GM12874 (cell line): ENCODE measurements around the gene LSR.

Experiments
- CTCF ChIP-seq: IDR thresholded peaks from 2 replicates; pipeline ENCODE4 v1.5.1; 2011; ENCODE audit warnings: low read depth, mild to moderate bottlenecking, control low read depth, low read length, moderate library complexity; ENCODE audit not compliant: insufficient read depth

Gene LSR

GRCh38 chr19:35229601-35230000, 19.2 kb upstream of the LSR start:
- TF ChIP-seq CTCF, result no peak

GRCh38 chr19:35231956-35232645, 16.7 kb upstream of the LSR start:
- no peak for TF ChIP-seq CTCF

GRCh38 chr19:35232912-35233311, 15.9 kb upstream of the LSR start:
- TF ChIP-seq CTCF, result no peak

GRCh38 chr19:35236638-35237400, 12.0 kb upstream of the LSR start:
- no peak for TF ChIP-seq CTCF

GRCh38 chr19:35240327-35240726, 8.5 kb upstream of the LSR start:
- no peak for TF ChIP-seq CTCF

- TF ChIP-seq CTCF, result no peak
Observed at GRCh38 chr19:35241417-35241816, 7.4 kb upstream of the LSR start.

GRCh38 chr19:35246466-35247092, 2.2 kb upstream of the LSR start:
- TF ChIP-seq CTCF, result no peak
